GM12872 (cell line): ENCODE measurements around the gene NTN4.

Experiments
- CTCF ChIP-seq: IDR thresholded peaks from 3 replicates; pipeline ENCODE4 v1.5.1; 2011; ENCODE audit warnings: low read depth, mild to moderate bottlenecking, low read length, moderate library complexity; ENCODE audit not compliant: insufficient read depth

The NTN4 gene

DNA sequence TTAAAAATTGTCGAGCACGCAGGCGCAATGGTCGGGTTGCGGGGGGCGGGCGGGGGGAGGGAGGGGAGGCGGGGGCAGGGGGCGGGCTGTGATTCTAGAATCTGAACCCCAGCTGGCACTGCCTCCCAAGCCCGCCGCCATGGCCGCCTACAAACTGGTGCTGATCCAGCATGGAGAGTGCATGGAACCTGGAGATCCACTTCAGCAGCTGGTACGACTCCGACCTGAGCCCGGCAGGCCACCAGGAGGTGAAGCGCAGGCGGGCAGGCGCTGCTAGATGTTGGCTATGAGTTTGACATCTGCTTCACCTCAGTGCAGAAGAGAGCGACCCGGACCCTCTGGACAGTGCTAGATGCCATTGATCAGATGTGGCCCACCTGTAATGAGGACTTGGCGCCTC lies 118.4 kb downstream of the NTN4 start:
- no peak for TF ChIP-seq CTCF

- TF ChIP-seq CTCF: no peak
Observed at GRCh38 chr12:95671265-95671664, 119.3 kb downstream of the NTN4 start.

- TF ChIP-seq CTCF: no peak
Observed at GRCh38 chr12:95663525-95663924, 127.0 kb downstream of the NTN4 start.

DNA sequence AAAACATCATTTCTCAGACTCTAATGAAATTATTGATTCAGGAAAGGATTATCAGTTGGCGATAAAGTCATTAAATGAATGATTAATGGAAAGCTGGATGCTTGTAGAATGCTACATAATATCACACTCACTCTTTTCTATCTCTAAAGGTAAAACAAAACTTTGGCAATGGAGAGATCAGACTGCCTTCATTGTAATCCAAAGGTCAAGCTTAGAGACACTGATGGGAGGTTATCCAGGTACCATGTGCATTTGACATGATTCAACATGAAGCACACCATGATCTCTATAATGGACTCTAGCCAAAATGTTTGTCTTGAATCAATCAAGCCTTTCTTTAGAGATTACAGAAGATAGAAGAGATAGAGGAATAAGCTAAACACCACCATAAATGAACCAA lies 129.2 kb downstream of the NTN4 start:
- TF ChIP-seq CTCF: no peak

DNA sequence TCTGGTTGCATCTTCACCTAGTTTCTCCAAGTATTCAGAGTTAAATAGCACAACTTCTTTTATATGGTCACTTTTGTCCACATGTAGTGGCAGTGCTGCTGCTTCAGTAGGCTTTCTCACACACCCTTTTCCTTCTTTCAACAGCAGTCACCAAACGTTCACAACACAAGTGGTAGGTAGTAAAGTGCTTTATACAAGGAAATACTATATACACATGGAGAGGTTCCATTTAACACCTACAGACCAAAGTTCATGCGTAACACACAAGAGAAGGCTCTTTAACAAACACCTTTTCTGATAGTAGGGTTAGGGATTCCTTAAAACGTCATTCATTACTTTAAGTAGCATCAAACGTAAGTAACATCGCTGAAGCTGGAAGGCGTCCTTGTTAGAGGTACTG lies 132.2 kb downstream of the NTN4 start:
- no peak for TF ChIP-seq CTCF

DNA sequence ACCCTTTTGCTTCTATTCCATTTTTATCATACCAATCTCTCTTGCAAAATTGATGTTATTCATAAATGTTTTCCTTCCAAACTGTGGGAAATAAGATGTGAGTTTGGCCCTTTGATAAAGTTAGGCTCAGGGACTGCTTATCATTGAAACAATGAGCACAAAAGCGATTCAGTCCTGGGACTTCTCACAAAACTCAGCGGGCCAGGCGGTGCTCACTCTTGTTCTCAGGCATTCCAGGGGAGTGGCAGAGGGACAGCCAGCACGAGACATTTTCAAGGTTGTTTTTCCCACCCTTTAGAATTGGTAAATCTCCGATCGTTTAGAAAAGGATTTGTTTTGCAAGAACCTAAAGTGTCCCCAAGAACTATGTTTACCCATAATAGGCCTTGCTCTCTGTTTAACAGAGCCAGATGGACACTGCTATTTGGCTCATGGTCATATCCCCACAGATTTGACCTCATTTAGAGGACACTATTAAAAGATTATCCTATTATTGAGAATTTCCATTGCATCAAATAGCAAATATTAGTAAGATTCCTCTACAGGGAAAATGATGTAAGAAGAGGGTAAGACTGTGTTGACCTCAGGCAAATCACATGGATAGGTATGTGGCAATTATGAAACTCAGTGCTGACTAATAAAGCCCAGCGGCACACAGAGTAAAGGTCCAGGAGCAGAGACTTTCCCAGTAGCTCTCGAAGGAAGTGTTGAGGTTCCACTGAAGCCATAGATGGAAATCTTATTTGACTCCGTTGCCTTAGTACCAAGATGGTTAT lies 136.6 kb downstream of the NTN4 start:
- no peak for TF ChIP-seq CTCF

DNA sequence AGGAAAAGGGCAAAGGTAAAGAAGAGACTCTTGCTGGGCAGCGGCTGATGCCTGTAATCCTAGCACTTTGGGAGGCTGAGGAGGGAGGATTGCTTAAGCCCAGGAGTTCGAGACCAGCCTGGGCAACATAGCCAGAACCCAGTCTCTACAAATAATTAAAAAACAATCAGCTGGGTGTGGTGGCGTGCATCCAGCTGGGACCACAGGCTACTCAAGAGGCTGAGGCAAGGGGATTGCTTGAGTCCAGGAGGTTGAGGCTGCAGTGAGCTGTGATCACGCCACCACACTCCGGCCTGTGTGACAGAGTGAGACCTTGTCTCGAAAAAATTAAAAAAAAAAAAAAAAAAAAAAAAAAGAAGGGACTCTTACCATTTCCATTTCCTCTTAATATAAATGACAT lies 138.9 kb downstream of the NTN4 start:
- TF ChIP-seq CTCF: no peak
